B cell (primary cell): Measurements from ENCODE around the gene GPA33. TPM values are rescaled to one million over a fixed set of nuclear protein-coding genes. Genes with fewer than 3 reads are reported as not detected.

ENCODE experiments used
- ATAC-seq: fragments of 200-7000 bp; cut with Tn5 transposase; one replicate; pipeline ENCODE4 v1.10.0; 2021; ENCODE audit warnings: low read depth, mild to moderate bottlenecking, moderate number of reproducible peaks, moderate library complexity
- CTCF ChIA-PET: fragments of 350-600 bp; sonication (Branson Sonifier 250); formaldehyde crosslinking; loops from one replicate; lab custom pipeline; 2021; ENCODE audit warnings: antibody characterized with exemption, inconsistent platforms; lab: Charles Lee
- POLR2A ChIA-PET: fragments of 350-600 bp; sonication (Branson Sonifier 250); formaldehyde crosslinking; loops from one replicate; lab custom pipeline; 2021; ENCODE audit warnings: antibody characterized with exemption; lab: Charles Lee
- DNase-seq: peaks from one replicate; pipeline ENCODE4 v3.0.0; 2013
- H2AFZ ChIP-seq: 2 replicates; pipeline ENCODE4 v1.6.1; 2012; ENCODE audit warnings: mild to moderate bottlenecking, low read depth, low read length; ENCODE audit not compliant: insufficient read depth, poor library complexity, severe bottlenecking
- H3K27ac ChIP-seq, 2 donors: 1 replicate in 1 of 2; 2 replicates in 1 of 2; pipeline ENCODE4 v1.5.1; 2012 to 2013; ENCODE audit warnings: low read length in 2 of 2, mild to moderate bottlenecking in 2 of 2, moderate library complexity in 1 of 2
- H3K27me3 ChIP-seq, 4 experiments: fragments of 200-600 bp in 1 of 4; sonication (generic) in 1 of 4; replicated peaks in 1 of 4; 1 replicate in 2 of 4; 2 replicates in 2 of 4; pipeline versions ENCODE4 v1.6.1 to v1.7.0; 2013 to 2016; ENCODE audit warnings: low read length in 3 of 4, mild to moderate bottlenecking in 2 of 4, mixed read lengths in 1 of 4, moderate library complexity in 1 of 4; ENCODE audit not compliant: insufficient read depth in 4 of 4, control insufficient read depth in 3 of 4; ENCODE audit errors: control extremely low read depth in 1 of 4
- H3K36me3 ChIP-seq, 2 experiments: replicated peaks in 1 of 2; 1 replicate in 1 of 2; 2 replicates in 1 of 2; pipeline versions ENCODE4 v1.6.1 to v1.7.1; 2013; ENCODE audit warnings: low read length in 1 of 2; ENCODE audit not compliant: insufficient read depth in 2 of 2, control insufficient read depth in 1 of 2; ENCODE audit errors: control extremely low read depth in 1 of 2, extremely low read depth in 1 of 2
- H3K4me1 ChIP-seq, 2 donors: fragments of 200-600 bp in 1 of 2; sonication (generic) in 1 of 2; 1 replicate in 1 of 2; 2 replicates in 1 of 2; pipeline versions ENCODE4 v1.5.1 to v1.6.1; 2013 to 2017; ENCODE audit warnings: low read length in 2 of 2; ENCODE audit not compliant: control insufficient read depth in 2 of 2, insufficient read depth in 2 of 2
- H3K4me2 ChIP-seq: replicated peaks from 2 replicates; pipeline ENCODE3; 2012; ENCODE audit warnings: mild to moderate bottlenecking, low read depth, low read length; ENCODE audit not compliant: poor library complexity, severe bottlenecking
- H3K4me3 ChIP-seq, 5 experiments: fragments of 200-600 bp in 1 of 5; sonication (generic) in 1 of 5; 1 replicate in 3 of 5; 2 replicates in 2 of 5; pipeline versions ENCODE4 v1.5.1 to v1.7.0; 2011 to 2016; ENCODE audit warnings: low read length in 4 of 5, mild to moderate bottlenecking in 4 of 5, low read depth in 2 of 5, control low read depth in 1 of 5, moderate library complexity in 1 of 5; ENCODE audit not compliant: insufficient read depth in 1 of 5; ENCODE audit errors: control extremely low read depth in 1 of 5, extremely low read depth in 1 of 5
- H3K79me2 ChIP-seq: fragments of 200-600 bp; sonication (generic); one replicate; pipeline ENCODE4 v1.6.0; 2016; ENCODE audit warnings: low read length; ENCODE audit not compliant: control insufficient read depth, insufficient read depth
- H3K9ac ChIP-seq: fragments of 200-600 bp; sonication (generic); 2 replicates; pipeline ENCODE4 v1.6.1; 2017; ENCODE audit warnings: mild to moderate bottlenecking, low read length, moderate library complexity
- H3K9me3 ChIP-seq, 3 donors: one replicate each; pipeline versions ENCODE4 v1.6.1 to v1.7.1; 2013; ENCODE audit warnings: low read length in 2 of 3; ENCODE audit not compliant: control insufficient read depth in 2 of 3, insufficient read depth in 1 of 3; ENCODE audit errors: control extremely low read depth in 1 of 3
- H4K20me1 ChIP-seq: 2 replicates; pipeline ENCODE4 v1.6.0; 2012; ENCODE audit warnings: mild to moderate bottlenecking, low read length; ENCODE audit not compliant: insufficient read depth, control insufficient read depth, poor library complexity, severe bottlenecking
- H3K27ac Mint-ChIP-seq: one replicate; pipeline ENCODE4 v1.8.0; 2021; ENCODE audit warnings: mixed read lengths
- H3K27me3 Mint-ChIP-seq: one replicate; pipeline ENCODE4 v1.8.0; 2021; ENCODE audit warnings: mixed read lengths
- H3K4me1 Mint-ChIP-seq: one replicate; pipeline ENCODE4 v1.8.0; 2021; ENCODE audit warnings: mixed read lengths
- H3K4me3 Mint-ChIP-seq: one replicate; pipeline ENCODE4 v1.8.0; 2021; ENCODE audit warnings: mixed read lengths
- H3K9me3 Mint-ChIP-seq: one replicate; pipeline ENCODE4 v1.8.0; 2022; ENCODE audit warnings: mixed read lengths; ENCODE audit not compliant: insufficient read depth
- EZH2 ChIP-seq: IDR thresholded peaks from 2 replicates; pipeline ENCODE4 v1.6.1; 2012; ENCODE audit warnings: borderline replicate concordance, low read depth, mild to moderate bottlenecking, moderate library complexity, low read length; ENCODE audit not compliant: insufficient read depth, poor library complexity, severe bottlenecking
- WGBS: methylation state at CpG from one replicate; pipeline ENCODE4 v1.1.5; 2013; ENCODE audit warnings: missing lambda C conversion rate; ENCODE audit not compliant: insufficient coverage; 5-methylcytosine and 5-hydroxymethylcytosine counted together
- intact Hi-C: fragments of 100-400 bp; cut with micrococcal nuclease; formaldehyde crosslinking; loops from one replicate; pipeline ENCODE4 v1.10.0; 2022
- polyA plus RNA-seq: library from polyadenylated mRNA; depleted of rRNA; stranded (reverse); fragments of >200 nt; gene quantifications from 2 replicates; pipeline ENCODE4 v1.2.3, GENCODE V29; 2012
- total RNA-seq, 2 donors: library from RNA; stranded (reverse); fragments of 120-200 nt in 1 of 2; gene quantifications; 1 replicate in 1 of 2; 2 replicates in 1 of 2; pipeline versions ENCODE4 v1.2.3 to v1.2.4, GENCODE V29; 2013 to 2022
- TF ChIP-seq, protein P1 (sequence below): fragments of 200-600 bp; IDR thresholded peaks from one replicate; pipeline ENCODE4 v1.8.0; 2022; ENCODE audit warnings: antibody characterized with exemption, mild to moderate bottlenecking

Gene GPA33
- total and polyA plus RNA-seq, 2 donors (not counting 1 experiment from before 2014, with no cell fraction given), result 0.91 to 2.4 TPM

DNA sequence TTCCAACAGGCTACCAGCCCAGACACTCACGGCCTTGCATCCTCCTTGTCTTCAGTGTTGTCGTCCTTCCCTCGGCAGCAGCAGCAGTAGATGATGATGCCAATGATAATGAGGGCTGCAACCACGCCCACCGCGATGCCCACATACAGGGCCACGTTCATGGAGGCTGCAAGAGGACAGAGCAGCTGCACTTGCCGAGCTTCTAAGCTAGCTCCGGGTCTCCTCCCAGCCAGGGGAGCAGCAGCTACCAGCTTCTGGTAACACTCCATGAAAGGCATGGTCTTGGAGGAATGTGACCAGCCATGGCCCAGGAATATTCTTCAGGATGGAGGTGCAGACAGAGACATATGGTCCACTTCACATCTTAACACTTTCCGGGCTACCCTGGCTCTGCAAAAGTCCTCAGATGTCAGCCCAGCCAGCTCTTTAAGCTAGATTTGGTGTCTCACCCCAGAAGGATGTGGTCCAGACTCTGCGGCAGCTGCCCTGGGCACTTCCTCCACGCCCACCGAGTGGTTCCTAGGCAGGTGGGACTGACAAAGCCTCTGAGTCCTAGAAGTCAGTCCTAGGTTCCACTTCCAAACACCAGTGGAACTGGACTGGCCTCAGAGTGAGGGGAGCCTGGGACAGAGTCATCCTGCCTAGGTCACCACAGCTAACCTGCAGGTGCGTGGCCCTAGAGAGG lies 35.1 kb downstream of the GPA33 start:
- DNase-seq (no peak), ATAC-seq (no peak)
- no peak overlapping the region for H3K9ac ChIP-seq
- no peaks in the 10 kb centered on the region for H3K9me3 ChIP-seq
- TF ChIP-seq, protein P1, sequence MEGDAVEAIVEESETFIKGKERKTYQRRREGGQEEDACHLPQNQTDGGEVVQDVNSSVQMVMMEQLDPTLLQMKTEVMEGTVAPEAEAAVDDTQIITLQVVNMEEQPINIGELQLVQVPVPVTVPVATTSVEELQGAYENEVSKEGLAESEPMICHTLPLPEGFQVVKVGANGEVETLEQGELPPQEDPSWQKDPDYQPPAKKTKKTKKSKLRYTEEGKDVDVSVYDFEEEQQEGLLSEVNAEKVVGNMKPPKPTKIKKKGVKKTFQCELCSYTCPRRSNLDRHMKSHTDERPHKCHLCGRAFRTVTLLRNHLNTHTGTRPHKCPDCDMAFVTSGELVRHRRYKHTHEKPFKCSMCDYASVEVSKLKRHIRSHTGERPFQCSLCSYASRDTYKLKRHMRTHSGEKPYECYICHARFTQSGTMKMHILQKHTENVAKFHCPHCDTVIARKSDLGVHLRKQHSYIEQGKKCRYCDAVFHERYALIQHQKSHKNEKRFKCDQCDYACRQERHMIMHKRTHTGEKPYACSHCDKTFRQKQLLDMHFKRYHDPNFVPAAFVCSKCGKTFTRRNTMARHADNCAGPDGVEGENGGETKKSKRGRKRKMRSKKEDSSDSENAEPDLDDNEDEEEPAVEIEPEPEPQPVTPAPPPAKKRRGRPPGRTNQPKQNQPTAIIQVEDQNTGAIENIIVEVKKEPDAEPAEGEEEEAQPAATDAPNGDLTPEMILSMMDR, result no peak
- no peak for TF ChIP-seq EZH2
- H3K79me2 ChIP-seq, result no peaks in the 10 kb centered on the region
- 82% methylated on average over 13 of the region's 14 CpGs for WGBS
- H3K4me2 ChIP-seq, result no peak overlapping the region
- ChIA-PET POLR2A (no interaction called here), CTCF (interaction anchor here (17.0 kb wide), 1 partner anchor 148 kb away, joined by 944 read pairs; no protein-coding TSS in a partner anchor)
- peaks cover 4% of the 10 kb centered on the region for H3K27me3 Mint-ChIP-seq
- no peak overlapping the region for H3K27ac Mint-ChIP-seq
- intact Hi-C loops, result loop anchor here (5.0 kb wide), 1 partner anchor 78 kb away; the partner anchor contains the start of gene ILDR2
- H3K4me1 Mint-ChIP-seq, result peaks cover 4% of the 10 kb centered on the region
- no peak overlapping the region for H3K4me3 Mint-ChIP-seq
- no peak overlapping the region for H3K27ac ChIP-seq
- H3K9me3 Mint-ChIP-seq, result no peaks in the 10 kb centered on the region
- H3K27me3 ChIP-seq, result peaks cover 0 to 7% (median 0%) of the 10 kb centered on the region in 4 experiments
- no peaks in the 10 kb centered on the region for H4K20me1 ChIP-seq
- H3K36me3 ChIP-seq, result no peaks in the 10 kb centered on the region
- peaks cover 3 to 6% of the 10 kb centered on the region in 2 donors for H3K4me1 ChIP-seq
- no peak overlapping the region for H2AFZ ChIP-seq
- H3K4me3 ChIP-seq, result no peak overlapping the region

DNA sequence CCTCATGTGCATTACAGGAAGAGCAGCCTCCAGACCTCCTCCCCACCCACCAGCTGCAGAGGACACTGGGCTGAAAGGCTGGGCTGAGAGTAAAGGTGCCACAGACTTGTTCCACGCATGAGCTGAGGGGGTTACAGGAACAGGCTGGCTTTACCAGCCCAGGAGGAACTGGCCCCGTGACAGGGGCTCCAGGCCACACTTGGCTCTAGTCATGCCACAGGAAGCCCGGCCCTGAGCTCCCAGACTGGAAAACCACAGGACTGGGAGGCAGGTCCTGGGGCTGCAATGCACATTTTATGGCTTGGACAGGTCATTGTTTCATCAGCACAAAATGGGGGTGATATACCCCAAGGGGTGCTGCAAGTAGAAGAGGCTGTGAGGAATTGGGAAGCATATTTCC lies 35.6 kb downstream of the GPA33 start:
- no peaks in the 10 kb centered on the region for H3K9me3 Mint-ChIP-seq
- H3K27ac Mint-ChIP-seq, result no peak overlapping the region

More for the DNA sequence above, 35.6 kb downstream of the GPA33 start:
- no peaks in the 10 kb centered on the region for H4K20me1 ChIP-seq
- no peaks in the 10 kb centered on the region for H3K36me3 ChIP-seq
- no peak overlapping the region for H3K4me2 ChIP-seq
- intact Hi-C loops, result no loop called here
- Mint-ChIP-seq H3K27me3 (peaks cover 4% of the 10 kb centered on the region), H3K4me1 (peaks cover 4% of the 10 kb centered on the region), H3K4me3 (no peak overlapping the region)
- H3K4me1 ChIP-seq, result peaks cover 3 to 6% of the 10 kb centered on the region in 2 donors
- ChIA-PET POLR2A (no interaction called here), CTCF (interaction anchor here (17.0 kb wide), 1 partner anchor 147 kb away, joined by 944 read pairs; no protein-coding TSS in a partner anchor)
- no peaks in the 10 kb centered on the region for H3K79me2 ChIP-seq
- no peak for TF ChIP-seq EZH2
- TF ChIP-seq, protein P1, result no peak
- H3K4me3 ChIP-seq, result no peak overlapping the region
- peaks cover 0 to 4% (median 0%) of the 10 kb centered on the region in 4 experiments for H3K27me3 ChIP-seq
- H3K9me3 ChIP-seq, result no peaks in the 10 kb centered on the region
- H2AFZ ChIP-seq, result no peak overlapping the region
- no peak overlapping the region for H3K27ac ChIP-seq
- H3K9ac ChIP-seq, result no peak overlapping the region
- WGBS, result 63% methylated on average over 3 of the region's 3 CpGs
- ATAC-seq (no peak), DNase-seq (no peak)
